AG09309 (cell line): Measurements from ENCODE around the gene NFATC1.

Source experiments
- DNase-seq: peaks from one replicate; pipeline ENCODE4 v3.0.0-alpha.2; 2010; ENCODE audit warnings: low read depth
- H3K4me3 ChIP-seq: 2 replicates; pipeline ENCODE4 v1.5.1; 2011; ENCODE audit warnings: mild to moderate bottlenecking, low read depth, low read length, moderate library complexity; ENCODE audit not compliant: control insufficient read depth
- CTCF ChIP-seq: IDR thresholded peaks from 2 replicates; pipeline ENCODE4 v1.5.1; 2011; ENCODE audit warnings: mild to moderate bottlenecking, low read depth, low read length, inconsistent platforms; ENCODE audit not compliant: insufficient read depth, control insufficient read depth; ENCODE audit errors: missing control alignments

NFATC1 gene

GRCh38 chr18:79516441-79516931 is 120.8 kb downstream of the NFATC1 start:
- DNase-seq: no peak
- no peak for TF ChIP-seq CTCF
- no peak overlapping the region for H3K4me3 ChIP-seq

GRCh38 chr18:79517341-79517740 is 121.6 kb downstream of the NFATC1 start:
- TF ChIP-seq CTCF: no peak
- H3K4me3 ChIP-seq: no peak overlapping the region
- DNase-seq: no peak

- H3K4me3 ChIP-seq: no peak overlapping the region
- DNase-seq: no peak
- no peak for TF ChIP-seq CTCF
Observed at GRCh38 chr18:79518028-79518682, 122.4 kb downstream of the NFATC1 start.

- no peak for DNase-seq
- no peak overlapping the region for H3K4me3 ChIP-seq
- no peak for TF ChIP-seq CTCF
Observed at GRCh38 chr18:79518683-79519128, 123.0 kb downstream of the NFATC1 start.

- no peak for TF ChIP-seq CTCF
- H3K4me3 ChIP-seq: no peak overlapping the region
- no peak for DNase-seq
Observed at GRCh38 chr18:79519751-79520477, 124.2 kb downstream of the NFATC1 start.

- DNase-seq: no peak
- no peak overlapping the region for H3K4me3 ChIP-seq
- TF ChIP-seq CTCF: no peak
Observed at GRCh38 chr18:79520478-79521390, 125.0 kb downstream of the NFATC1 start.
